HG02981 (cell line): ENCODE measurements around the gene TUBGCP4.
A peak's percentile ranks its signal among the peaks of the same experiment; 100 is the strongest.
"Not testable (repeated sequence)": the region's sequence is repeated elsewhere in the genome, so short reads cannot be mapped to it uniquely, and the experiment has no call there.

Experiments
- ATAC-seq: cut with Tn5 transposase; IDR thresholded peaks from one replicate; pipeline ENCODE4 v1.9.1; 2021; ENCODE audit warnings: mild to moderate bottlenecking, moderate library complexity; ENCODE audit not compliant: unreplicated experiment

TUBGCP4 gene, protein sequence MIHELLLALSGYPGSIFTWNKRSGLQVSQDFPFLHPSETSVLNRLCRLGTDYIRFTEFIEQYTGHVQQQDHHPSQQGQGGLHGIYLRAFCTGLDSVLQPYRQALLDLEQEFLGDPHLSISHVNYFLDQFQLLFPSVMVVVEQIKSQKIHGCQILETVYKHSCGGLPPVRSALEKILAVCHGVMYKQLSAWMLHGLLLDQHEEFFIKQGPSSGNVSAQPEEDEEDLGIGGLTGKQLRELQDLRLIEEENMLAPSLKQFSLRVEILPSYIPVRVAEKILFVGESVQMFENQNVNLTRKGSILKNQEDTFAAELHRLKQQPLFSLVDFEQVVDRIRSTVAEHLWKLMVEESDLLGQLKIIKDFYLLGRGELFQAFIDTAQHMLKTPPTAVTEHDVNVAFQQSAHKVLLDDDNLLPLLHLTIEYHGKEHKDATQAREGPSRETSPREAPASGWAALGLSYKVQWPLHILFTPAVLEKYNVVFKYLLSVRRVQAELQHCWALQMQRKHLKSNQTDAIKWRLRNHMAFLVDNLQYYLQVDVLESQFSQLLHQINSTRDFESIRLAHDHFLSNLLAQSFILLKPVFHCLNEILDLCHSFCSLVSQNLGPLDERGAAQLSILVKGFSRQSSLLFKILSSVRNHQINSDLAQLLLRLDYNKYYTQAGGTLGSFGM

DNA sequence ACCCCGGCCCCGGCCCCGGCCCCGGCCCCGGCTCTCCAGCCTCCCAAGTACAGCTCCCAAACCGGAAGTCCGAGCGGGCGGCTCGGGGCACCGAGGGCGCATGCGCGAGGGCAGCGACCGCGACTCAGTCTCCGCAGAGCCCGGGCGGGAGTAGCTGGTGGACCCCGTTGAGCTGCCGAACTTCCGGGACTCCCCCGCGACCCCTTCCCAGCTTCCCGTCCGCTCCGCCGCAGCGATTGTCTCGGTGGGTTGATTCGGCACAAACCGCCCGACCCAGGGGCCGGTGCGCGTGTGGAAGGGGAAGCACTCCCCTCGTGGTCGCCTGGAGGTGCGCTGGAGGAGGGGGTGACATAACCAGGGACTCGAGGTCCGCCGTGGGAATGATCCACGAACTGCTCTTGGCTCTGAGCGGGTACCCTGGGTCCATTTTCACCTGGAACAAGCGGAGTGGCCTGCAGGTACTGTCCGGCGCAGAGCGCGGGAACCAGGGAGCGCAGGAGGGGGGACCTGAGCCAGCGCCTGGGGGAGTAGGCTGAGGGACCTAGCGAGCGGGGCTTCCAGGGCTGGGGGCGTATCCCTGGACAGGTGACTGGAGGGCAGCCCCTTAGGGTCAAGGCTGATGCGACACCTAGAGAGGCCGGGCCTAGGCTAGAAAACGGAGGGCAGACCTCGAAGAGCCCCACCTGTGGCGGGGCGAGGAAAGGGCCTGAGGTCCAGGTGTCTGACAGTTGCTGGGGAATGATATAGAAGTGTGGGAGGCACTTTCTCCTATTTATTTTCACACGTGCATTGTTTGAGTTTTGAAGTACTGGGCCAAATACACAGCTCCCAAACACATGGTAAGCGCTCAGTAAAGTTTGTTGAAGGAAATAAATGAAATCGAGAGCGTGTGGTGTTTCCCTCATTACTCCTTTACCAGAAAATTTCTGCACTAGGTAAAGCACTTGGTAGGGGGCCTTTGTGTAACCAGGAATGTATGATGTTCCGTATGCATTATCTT, at the start of gene TUBGCP4, which contains the start of gene ZSCAN29:
TUBGCP4 (plus strand) TSS at position 127 of the 1,000 bp plus-strand sequence; CDS start at position 381, 254 bp downstream.
ZSCAN29 (minus strand) TSS at position 69 of the 1,000 bp plus-strand sequence. CDS start 1,130 bp downstream, outside the sequence.
- ATAC-seq = peak; percentile 73

DNA sequence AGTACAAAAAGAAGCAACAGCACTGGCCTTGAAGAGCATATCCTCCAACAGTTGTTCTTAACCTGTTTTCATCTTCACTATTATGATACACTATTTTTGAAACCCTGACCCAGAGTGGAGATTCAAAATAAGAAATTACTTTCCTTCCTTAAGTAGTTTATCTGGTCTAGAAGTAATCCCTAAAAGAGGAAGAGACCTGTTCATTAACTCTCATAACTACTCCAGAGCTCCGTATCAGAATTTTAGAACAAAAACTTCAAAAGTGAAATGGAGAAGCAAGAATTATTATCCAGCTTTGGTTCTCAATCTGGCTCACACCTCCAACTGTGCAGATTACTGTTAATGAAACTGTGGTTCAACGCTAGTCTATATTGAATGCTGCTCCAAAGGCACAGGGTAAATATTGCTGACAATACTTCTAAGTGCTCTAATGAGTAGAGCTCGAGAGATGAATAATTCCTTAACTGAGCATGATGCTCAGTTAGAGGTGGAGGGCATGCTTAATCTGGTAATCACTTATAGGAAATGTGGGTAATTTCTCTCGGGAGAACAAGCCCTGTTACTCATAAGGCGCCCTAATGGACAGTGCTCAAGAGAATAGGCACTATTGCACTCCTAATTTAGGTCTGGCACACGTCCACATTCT, 45.7 kb upstream of the TUBGCP4 start:
- ATAC-seq = no peak

GRCh38 chr15:43329217-43329959, 41.5 kb upstream of the TUBGCP4 start:
- no peak for ATAC-seq

DNA sequence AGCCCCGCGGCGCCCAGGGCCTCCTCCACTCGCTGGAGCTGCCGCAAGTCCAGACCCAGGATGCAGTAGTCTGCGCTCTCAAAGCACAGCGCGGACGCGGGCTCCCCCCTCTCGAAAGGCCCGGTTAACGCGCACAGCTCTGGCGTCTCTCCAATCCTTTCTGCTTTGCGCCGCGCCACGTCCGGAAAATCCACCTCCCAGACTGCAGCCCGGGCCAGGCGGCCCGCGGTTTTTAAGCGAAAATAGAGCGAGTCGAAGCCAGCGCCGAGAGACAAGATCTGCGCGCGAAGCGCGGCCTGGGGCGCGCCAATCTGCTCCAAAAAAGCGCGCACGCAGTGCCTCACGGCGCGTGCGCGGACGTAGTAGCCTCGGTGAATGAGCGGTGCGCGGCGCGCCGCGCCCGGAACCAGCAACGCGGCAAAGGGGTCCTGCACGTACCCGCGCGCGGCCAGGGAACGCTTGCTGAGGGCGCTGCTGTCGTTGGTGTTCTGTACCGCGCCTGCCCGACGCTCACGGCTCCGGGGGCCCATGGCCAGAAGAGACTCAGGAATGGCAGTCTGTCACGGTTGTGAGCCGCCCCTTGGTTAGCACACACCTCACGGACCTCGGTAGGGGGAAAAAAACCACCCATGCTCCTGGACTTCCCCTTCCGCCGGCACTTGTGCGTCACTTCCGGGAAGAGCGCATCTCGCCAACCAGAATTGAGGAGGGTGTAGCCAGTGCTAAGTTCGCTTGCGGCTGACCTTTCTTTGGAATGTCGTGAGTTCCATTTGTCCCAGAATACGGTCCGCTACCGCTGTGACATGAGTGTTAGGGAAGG, 40.7 kb upstream of the TUBGCP4 start, which contains the start of gene LCMT2:
LCMT2 (minus strand) TSS at position 614 of the 820 bp plus-strand sequence; CDS start at position 530, 84 bp downstream.
- ATAC-seq = peak; percentile 91

DNA sequence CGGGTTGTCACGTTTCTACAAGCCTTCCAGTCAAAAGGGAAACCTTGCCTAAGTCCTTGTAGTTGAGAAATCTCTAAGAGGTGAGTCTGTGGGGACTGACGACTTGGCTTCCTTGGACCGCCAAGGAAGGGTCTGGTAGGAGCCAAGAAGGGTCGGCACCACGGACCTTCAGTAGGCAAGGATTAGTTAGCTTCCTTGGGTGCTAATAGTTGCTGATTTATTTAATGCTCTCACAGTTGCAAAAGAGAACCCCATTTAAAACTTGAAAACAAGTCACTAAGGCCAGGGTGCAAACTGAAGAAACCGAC, 40.2 kb upstream of the TUBGCP4 start:
- ATAC-seq = no peak

- ATAC-seq = no peak
These were observed 24.6 kb upstream of the TUBGCP4 start for GRCh38 chr15:43346305-43346704.

DNA sequence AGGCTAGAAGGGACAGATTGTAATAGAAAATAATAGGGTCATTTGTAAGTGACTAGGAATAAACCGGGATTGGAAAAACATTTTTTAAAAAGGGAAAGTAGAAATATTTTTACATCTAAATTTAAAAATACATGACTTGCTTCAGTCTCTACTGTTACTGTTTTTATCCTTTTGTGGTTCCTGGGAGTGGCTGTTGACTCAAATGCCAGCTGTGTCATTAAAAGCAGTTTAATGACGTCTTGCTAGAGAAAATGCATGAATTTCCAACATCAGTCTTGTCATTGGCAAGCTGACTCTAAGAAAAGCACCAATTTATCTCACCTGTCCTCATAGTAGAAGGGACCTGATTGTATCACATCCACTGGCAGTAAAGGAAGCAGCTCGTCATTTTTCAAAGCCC, 23.8 kb upstream of the TUBGCP4 start:
- ATAC-seq = no peak

- no peak for ATAC-seq
These were observed 18.1 kb upstream of the TUBGCP4 start for GRCh38 chr15:43352693-43353382.

DNA sequence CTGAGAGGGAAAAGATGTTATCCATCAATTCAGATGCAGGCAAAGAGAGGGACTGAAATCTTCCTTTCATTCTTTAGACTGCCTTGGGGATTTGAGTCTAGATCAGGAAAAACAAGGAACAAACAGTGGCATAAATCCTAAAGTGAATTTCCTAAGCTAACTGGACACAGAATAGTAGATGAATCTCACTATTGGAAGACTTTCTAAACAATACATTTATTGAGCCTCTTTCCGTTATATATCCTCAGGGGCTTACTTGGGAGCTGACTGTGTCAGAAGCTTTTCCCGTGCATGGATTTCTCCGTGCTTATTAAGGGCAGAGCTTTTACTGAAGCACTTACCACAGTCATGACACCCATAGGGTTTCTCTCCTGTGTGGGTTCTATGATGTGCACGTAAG, 10.1 kb upstream of the TUBGCP4 start:
- no peak for ATAC-seq

DNA sequence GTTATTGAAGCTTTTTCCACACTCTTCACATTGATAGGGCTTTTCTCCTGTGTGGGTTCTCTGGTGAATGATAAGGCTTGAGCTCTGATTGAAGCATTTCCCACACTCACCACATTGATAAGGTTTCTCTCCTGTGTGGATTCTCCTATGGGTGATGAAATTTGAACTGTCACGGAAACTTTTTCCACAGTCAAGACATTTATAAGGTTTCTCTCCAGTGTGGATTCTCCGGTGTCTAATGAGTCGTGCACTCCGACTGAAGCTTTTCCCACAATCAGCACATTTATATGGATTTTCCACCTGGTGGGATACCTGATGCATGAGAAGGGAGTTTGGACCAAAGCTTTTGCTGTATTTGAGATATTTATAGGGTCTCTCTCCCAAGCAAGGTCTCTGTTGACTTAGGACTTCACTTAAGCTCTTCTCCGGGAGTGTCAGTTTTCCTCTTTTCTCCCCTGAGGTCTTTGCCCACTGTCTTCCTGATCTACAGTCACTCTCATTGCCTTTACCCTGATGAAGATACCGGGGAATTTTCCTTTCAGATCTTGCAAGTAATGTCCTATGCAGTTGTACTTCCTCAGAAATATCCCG, 9.5 kb upstream of the TUBGCP4 start:
- ATAC-seq = no peak

GRCh38 chr15:43370310-43370974, 459 bp upstream of the TUBGCP4 start:
- no peak for ATAC-seq

GRCh38 chr15:43376017-43376705, 5.3 kb downstream of the TUBGCP4 start:
- no peak for ATAC-seq

DNA sequence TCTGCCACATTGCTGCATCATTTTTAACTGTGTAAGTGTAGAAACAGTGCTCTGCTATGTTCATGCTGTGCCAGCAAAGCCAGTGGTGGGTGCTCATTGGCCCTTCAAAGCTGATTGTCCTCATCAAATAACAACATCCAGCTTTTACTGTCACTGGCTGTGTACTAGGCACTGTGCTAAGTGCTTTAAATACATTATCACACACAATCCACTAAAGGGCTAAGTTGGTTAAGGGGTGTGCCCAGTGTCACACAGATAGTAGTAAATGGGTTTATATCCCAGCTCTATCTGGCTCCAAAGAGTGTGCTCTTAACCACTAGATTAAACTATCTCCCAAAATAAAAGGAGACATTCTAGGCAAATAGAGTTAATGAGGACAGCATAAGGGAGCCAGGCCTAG, 7.7 kb downstream of the TUBGCP4 start:
- ATAC-seq = no peak

GRCh38 chr15:43382310-43382709, 11.4 kb downstream of the TUBGCP4 start:
- ATAC-seq = no peak

GRCh38 chr15:43383070-43383469, 12.2 kb downstream of the TUBGCP4 start:
- ATAC-seq = no peak

- no peak for ATAC-seq
These were observed 19.8 kb downstream of the TUBGCP4 start for GRCh38 chr15:43390723-43391122.

DNA sequence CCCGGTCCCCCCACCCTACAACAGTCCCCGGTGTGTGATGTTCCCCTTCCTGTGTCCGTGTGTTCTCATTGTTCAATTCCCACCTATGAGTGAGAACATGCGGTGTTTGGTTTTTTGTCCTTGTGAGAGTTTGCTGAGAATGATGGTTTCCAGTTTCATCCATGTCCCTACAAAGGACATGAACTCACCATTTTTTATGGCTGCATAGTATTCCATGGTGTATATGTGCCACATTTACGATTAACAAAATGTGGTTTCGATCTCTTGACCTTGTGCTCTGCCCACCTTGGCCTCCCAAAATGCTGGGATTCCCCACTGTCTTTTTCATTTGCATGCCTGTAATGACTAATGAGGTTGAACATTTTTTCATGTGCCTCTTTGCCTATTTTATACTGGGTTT, 22.7 kb downstream of the TUBGCP4 start:
- not testable (repeated sequence) for ATAC-seq
